HEK293 (cell line): ENCODE data around the gene OR10J4.

Experiments used
- CTCF ChIA-PET: fragments of 350-600 bp; formaldehyde crosslinking; extraction: SDS; loops from one replicate; lab custom pipeline; 2021; ENCODE audit warnings: antibody characterized with exemption; lab: Yijun Ruan, JAX
- POLR2A ChIA-PET: fragments of 300-600 bp; formaldehyde crosslinking; extraction: SDS; loops from one replicate; lab custom pipeline; 2020; ENCODE audit warnings: antibody characterized with exemption, inconsistent platforms; lab: Yijun Ruan, JAX
- H3K27ac ChIP-seq: fragments of 200-500 bp; sonication (Bioruptor generic); 2 replicates; pipeline ENCODE4 v1.5.1; 2014; ENCODE audit warnings: low read depth, low read length, control low read depth, inconsistent platforms; ENCODE audit errors: extremely low read depth
- H3K36me3 ChIP-seq, 2 experiments: fragments of 200-500 bp in 1 of 2; sonication (Bioruptor generic) in 1 of 2; 1 replicate in 1 of 2; 2 replicates in 1 of 2; pipeline ENCODE4 v1.5.1; 2014 to 2017; ENCODE audit warnings: inconsistent platforms in 2 of 2, low read length in 2 of 2; ENCODE audit not compliant: control insufficient read depth in 2 of 2, insufficient read depth in 1 of 2
- H3K4me1 ChIP-seq: fragments of 200-500 bp; sonication (Bioruptor generic); 2 replicates; pipeline ENCODE4 v1.5.1; 2014; ENCODE audit warnings: mild to moderate bottlenecking, low read length, inconsistent platforms; ENCODE audit not compliant: control insufficient read depth, insufficient read depth
- H3K4me3 ChIP-seq: 2 replicates; pipeline ENCODE4 v1.5.1; 2011; ENCODE audit warnings: low read depth, mild to moderate bottlenecking, control low read depth, low read length, moderate library complexity
- H3K9me3 ChIP-seq: fragments of 200-500 bp; sonication (Bioruptor generic); 2 replicates; pipeline ENCODE4 v1.5.1; 2014; ENCODE audit warnings: low read depth, low read length, inconsistent platforms; ENCODE audit not compliant: control insufficient read depth, insufficient read depth
- GFI1B ChIP-seq: fragments of 450-650 bp; formaldehyde crosslinking; IDR thresholded peaks from 2 replicates; pipeline ENCODE4 v1.5.1; 2016; ENCODE audit warnings: missing biosample characterization, missing genetic modification characterization
- HOXA7 ChIP-seq: sonication (generic); formaldehyde crosslinking; IDR thresholded peaks from 2 replicates; pipeline ENCODE4 v1.8.1; 2022; ENCODE audit warnings: missing genetic modification reagents, borderline replicate concordance
- KLF16 ChIP-seq: fragments of 450-650 bp; formaldehyde crosslinking; IDR thresholded peaks from 2 replicates; pipeline ENCODE4 v1.5.1; 2017; ENCODE audit warnings: missing biosample characterization, missing genetic modification characterization
- TRIM28 ChIP-seq: IDR thresholded peaks from 2 replicates; pipeline ENCODE4 v1.6.1; 2011; ENCODE audit warnings: low read length, control low read depth, borderline replicate concordance
- ZFHX2 ChIP-seq: fragments of 450-650 bp; formaldehyde crosslinking; conservative IDR thresholded peaks from 2 replicates; pipeline ENCODE4 v1.5.1; 2016; ENCODE audit warnings: missing biosample characterization, missing genetic modification characterization
- ZFP41 ChIP-seq: fragments of 450-650 bp; formaldehyde crosslinking; IDR thresholded peaks from 2 replicates; pipeline ENCODE4 v1.5.1; 2016; ENCODE audit warnings: missing biosample characterization, missing genetic modification characterization, borderline replicate concordance
- ZNF132 ChIP-seq: fragments of 450-650 bp; formaldehyde crosslinking; IDR thresholded peaks from 2 replicates; pipeline ENCODE4 v1.5.1; 2017; ENCODE audit warnings: missing biosample characterization, missing genetic modification characterization, borderline replicate concordance
- ZNF302 ChIP-seq: fragments of 450-650 bp; formaldehyde crosslinking; IDR thresholded peaks from 2 replicates; pipeline ENCODE4 v1.5.1; 2016; ENCODE audit warnings: missing biosample characterization, missing genetic modification characterization, low read depth
- ZNF514 ChIP-seq: fragments of 450-650 bp; formaldehyde crosslinking; IDR thresholded peaks from 2 replicates; pipeline ENCODE4 v1.5.1; 2016; ENCODE audit warnings: missing biosample characterization, missing genetic modification characterization
- ZNF521 ChIP-seq: fragments of 450-650 bp; formaldehyde crosslinking; IDR thresholded peaks from 2 replicates; pipeline ENCODE4 v1.5.1; 2017; ENCODE audit warnings: missing biosample characterization, mild to moderate bottlenecking, missing genetic modification characterization
- ZNF548 ChIP-seq: fragments of 450-650 bp; formaldehyde crosslinking; IDR thresholded peaks from 2 replicates; pipeline ENCODE4 v1.5.1; 2016; ENCODE audit warnings: missing biosample characterization, missing genetic modification characterization
- ZNF777 ChIP-seq: fragments of 450-650 bp; formaldehyde crosslinking; IDR thresholded peaks from 2 replicates; pipeline ENCODE4 v1.5.1; 2017; ENCODE audit warnings: missing biosample characterization, missing genetic modification characterization, borderline replicate concordance
- ZSCAN4 ChIP-seq: fragments of 450-650 bp; formaldehyde crosslinking; IDR thresholded peaks from 2 replicates; pipeline ENCODE4 v1.5.1; 2017; ENCODE audit warnings: missing biosample characterization, missing genetic modification characterization
- TF ChIP-seq, protein P1 (sequence below): IDR thresholded peaks from 2 replicates; pipeline ENCODE4 v1.6.1; 2011; ENCODE audit warnings: mild to moderate bottlenecking, low read depth, low read length, borderline replicate concordance
- TF ChIP-seq, protein P2 (sequence below): fragments of 450-650 bp; formaldehyde crosslinking; IDR thresholded peaks from 2 replicates; pipeline ENCODE4 v1.5.1; 2017; ENCODE audit warnings: missing biosample characterization, missing genetic modification characterization
- TF ChIP-seq, protein P3 (sequence below): fragments of 450-650 bp; IDR thresholded peaks from 2 replicates; pipeline ENCODE4 v1.5.1; 2018; ENCODE audit warnings: missing biosample characterization, mild to moderate bottlenecking, missing genetic modification characterization
- TF ChIP-seq, protein P4 (sequence below): fragments of 450-650 bp; formaldehyde crosslinking; IDR thresholded peaks from 2 replicates; pipeline ENCODE4 v1.5.1; 2017; ENCODE audit warnings: missing biosample characterization, missing genetic modification characterization
- TF ChIP-seq, protein P5 (sequence below): fragments of 450-650 bp; formaldehyde crosslinking; conservative IDR thresholded peaks from 2 replicates; pipeline ENCODE4 v1.5.1; 2016; ENCODE audit warnings: low read depth, missing biosample characterization, missing genetic modification characterization

OR10J4 gene

GRCh38 chr1:159408862-159409400 is 23.1 kb upstream of the OR10J4 start:
- no peak overlapping the region for H3K27ac ChIP-seq
- no peak overlapping the region for H3K4me3 ChIP-seq
- H3K4me1 ChIP-seq = no peaks in the 10 kb centered on the region
- H3K9me3 ChIP-seq = no peaks in the 10 kb centered on the region
- CTCF ChIA-PET = no interaction called here
- TF ChIP-seq ZSCAN4 (tag by site-specific recombination) = no peak
- TF ChIP-seq, all 188 proteins: peak for 0
- H3K36me3 ChIP-seq = no peaks in the 10 kb centered on the region
- POLR2A ChIA-PET = no interaction called here

DNA sequence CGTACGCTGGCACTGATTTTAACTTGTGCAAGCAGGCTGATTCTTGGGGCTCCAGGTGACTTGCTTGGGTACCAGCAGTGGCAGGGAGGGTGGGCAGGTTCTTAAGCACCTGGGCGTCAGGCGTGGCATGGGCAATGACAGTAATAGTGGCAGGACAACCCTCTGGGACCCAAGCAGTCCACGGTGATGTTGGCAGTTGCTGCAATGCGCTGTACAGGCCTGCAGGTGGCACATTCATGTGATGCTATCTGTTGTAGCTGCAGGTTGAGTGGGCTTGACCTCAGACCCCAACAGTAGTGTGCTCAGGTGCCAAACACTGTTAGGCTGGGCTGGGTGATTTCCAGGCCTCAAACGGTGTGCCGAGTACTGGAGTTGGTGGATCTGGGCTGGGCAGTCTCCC is 10.2 kb upstream of the OR10J4 start:
- CTCF ChIA-PET = interaction anchor here (0.6 kb wide), 1 partner anchor 43 kb away, joined by 3 read pairs; no protein-coding TSS in a partner anchor
- H3K9me3 ChIP-seq = no peaks in the 10 kb centered on the region
- H3K27ac ChIP-seq = no peak overlapping the region
- H3K4me1 ChIP-seq = no peaks in the 10 kb centered on the region
- no peaks in the 10 kb centered on the region for H3K36me3 ChIP-seq
- no peak overlapping the region for H3K4me3 ChIP-seq
- TF ChIP-seq, protein P1, sequence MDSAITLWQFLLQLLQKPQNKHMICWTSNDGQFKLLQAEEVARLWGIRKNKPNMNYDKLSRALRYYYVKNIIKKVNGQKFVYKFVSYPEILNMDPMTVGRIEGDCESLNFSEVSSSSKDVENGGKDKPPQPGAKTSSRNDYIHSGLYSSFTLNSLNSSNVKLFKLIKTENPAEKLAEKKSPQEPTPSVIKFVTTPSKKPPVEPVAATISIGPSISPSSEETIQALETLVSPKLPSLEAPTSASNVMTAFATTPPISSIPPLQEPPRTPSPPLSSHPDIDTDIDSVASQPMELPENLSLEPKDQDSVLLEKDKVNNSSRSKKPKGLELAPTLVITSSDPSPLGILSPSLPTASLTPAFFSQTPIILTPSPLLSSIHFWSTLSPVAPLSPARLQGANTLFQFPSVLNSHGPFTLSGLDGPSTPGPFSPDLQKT = no peak
- TF ChIP-seq HOXA7 (CRISPR knock-in tag) = no peak
- no peak for TF ChIP-seq GFI1B
- TF ChIP-seq ZNF514 (tag by site-specific recombination) = no peak
- no peak for TF ChIP-seq ZNF777 (tag by site-specific recombination)
- no peak for TF ChIP-seq ZNF132 (tag by site-specific recombination)
- TF ChIP-seq, protein P2, sequence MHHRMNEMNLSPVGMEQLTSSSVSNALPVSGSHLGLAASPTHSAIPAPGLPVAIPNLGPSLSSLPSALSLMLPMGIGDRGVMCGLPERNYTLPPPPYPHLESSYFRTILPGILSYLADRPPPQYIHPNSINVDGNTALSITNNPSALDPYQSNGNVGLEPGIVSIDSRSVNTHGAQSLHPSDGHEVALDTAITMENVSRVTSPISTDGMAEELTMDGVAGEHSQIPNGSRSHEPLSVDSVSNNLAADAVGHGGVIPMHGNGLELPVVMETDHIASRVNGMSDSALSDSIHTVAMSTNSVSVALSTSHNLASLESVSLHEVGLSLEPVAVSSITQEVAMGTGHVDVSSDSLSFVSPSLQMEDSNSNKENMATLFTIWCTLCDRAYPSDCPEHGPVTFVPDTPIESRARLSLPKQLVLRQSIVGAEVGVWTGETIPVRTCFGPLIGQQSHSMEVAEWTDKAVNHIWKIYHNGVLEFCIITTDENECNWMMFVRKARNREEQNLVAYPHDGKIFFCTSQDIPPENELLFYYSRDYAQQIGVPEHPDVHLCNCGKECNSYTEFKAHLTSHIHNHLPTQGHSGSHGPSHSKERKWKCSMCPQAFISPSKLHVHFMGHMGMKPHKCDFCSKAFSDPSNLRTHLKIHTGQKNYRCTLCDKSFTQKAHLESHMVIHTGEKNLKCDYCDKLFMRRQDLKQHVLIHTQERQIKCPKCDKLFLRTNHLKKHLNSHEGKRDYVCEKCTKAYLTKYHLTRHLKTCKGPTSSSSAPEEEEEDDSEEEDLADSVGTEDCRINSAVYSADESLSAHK (tag by site-specific recombination) = no peak
- POLR2A ChIA-PET = no interaction called here

DNA sequence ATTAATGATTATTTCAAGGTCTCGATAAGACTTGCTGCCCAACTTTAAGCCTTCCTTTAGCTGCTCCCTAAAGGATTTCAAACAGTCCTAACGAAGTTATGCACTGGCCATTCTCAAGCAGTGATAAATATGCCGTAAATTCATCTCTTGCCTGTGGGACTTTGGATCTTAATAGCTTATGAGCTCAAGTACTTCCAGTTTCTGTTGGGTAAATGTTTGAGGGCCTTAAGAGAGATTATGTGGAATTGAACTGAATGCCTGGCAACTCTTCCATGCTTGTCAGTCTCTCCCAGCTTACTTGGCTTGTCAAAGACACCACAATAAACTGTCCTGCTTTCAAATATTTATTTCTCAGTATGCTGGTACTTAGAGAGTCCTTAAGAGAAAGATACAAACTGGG is 3.5 kb upstream of the OR10J4 start:
- no peaks in the 10 kb centered on the region for H3K9me3 ChIP-seq
- H3K27ac ChIP-seq = no peak overlapping the region
- H3K36me3 ChIP-seq = no peaks in the 10 kb centered on the region
- CTCF ChIA-PET = interaction anchor here (0.6 kb wide), 1 partner anchor 1149 kb away, joined by 3 read pairs; no protein-coding TSS in a partner anchor
- H3K4me3 ChIP-seq = no peak overlapping the region
- POLR2A ChIA-PET = no interaction called here
- no peak for TF ChIP-seq ZFP41 (tag by site-specific recombination)
- TF ChIP-seq TRIM28 = no peak
- TF ChIP-seq, protein P3, sequence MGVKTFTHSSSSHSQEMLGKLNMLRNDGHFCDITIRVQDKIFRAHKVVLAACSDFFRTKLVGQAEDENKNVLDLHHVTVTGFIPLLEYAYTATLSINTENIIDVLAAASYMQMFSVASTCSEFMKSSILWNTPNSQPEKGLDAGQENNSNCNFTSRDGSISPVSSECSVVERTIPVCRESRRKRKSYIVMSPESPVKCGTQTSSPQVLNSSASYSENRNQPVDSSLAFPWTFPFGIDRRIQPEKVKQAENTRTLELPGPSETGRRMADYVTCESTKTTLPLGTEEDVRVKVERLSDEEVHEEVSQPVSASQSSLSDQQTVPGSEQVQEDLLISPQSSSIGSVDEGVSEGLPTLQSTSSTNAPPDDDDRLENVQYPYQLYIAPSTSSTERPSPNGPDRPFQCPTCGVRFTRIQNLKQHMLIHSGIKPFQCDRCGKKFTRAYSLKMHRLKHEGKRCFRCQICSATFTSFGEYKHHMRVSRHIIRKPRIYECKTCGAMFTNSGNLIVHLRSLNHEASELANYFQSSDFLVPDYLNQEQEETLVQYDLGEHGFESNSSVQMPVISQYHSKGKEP = no peak
- no peak for TF ChIP-seq KLF16 (tag by site-specific recombination)
- TF ChIP-seq, protein P4, sequence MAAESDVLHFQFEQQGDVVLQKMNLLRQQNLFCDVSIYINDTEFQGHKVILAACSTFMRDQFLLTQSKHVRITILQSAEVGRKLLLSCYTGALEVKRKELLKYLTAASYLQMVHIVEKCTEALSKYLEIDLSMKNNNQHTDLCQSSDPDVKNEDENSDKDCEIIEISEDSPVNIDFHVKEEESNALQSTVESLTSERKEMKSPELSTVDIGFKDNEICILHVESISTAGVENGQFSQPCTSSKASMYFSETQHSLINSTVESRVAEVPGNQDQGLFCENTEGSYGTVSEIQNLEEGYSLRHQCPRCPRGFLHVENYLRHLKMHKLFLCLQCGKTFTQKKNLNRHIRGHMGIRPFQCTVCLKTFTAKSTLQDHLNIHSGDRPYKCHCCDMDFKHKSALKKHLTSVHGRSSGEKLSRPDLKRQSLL (tag by site-specific recombination) = no peak
- TF ChIP-seq HOXA7 (CRISPR knock-in tag) = no peak
- no peak for TF ChIP-seq ZNF521 (tag by site-specific recombination)
- no peak for TF ChIP-seq ZNF548 (tag by site-specific recombination)
- TF ChIP-seq ZNF302 (tag by site-specific recombination) = no peak
- no peak for TF ChIP-seq ZFHX2 (tag by site-specific recombination)
- TF ChIP-seq, protein P5, sequence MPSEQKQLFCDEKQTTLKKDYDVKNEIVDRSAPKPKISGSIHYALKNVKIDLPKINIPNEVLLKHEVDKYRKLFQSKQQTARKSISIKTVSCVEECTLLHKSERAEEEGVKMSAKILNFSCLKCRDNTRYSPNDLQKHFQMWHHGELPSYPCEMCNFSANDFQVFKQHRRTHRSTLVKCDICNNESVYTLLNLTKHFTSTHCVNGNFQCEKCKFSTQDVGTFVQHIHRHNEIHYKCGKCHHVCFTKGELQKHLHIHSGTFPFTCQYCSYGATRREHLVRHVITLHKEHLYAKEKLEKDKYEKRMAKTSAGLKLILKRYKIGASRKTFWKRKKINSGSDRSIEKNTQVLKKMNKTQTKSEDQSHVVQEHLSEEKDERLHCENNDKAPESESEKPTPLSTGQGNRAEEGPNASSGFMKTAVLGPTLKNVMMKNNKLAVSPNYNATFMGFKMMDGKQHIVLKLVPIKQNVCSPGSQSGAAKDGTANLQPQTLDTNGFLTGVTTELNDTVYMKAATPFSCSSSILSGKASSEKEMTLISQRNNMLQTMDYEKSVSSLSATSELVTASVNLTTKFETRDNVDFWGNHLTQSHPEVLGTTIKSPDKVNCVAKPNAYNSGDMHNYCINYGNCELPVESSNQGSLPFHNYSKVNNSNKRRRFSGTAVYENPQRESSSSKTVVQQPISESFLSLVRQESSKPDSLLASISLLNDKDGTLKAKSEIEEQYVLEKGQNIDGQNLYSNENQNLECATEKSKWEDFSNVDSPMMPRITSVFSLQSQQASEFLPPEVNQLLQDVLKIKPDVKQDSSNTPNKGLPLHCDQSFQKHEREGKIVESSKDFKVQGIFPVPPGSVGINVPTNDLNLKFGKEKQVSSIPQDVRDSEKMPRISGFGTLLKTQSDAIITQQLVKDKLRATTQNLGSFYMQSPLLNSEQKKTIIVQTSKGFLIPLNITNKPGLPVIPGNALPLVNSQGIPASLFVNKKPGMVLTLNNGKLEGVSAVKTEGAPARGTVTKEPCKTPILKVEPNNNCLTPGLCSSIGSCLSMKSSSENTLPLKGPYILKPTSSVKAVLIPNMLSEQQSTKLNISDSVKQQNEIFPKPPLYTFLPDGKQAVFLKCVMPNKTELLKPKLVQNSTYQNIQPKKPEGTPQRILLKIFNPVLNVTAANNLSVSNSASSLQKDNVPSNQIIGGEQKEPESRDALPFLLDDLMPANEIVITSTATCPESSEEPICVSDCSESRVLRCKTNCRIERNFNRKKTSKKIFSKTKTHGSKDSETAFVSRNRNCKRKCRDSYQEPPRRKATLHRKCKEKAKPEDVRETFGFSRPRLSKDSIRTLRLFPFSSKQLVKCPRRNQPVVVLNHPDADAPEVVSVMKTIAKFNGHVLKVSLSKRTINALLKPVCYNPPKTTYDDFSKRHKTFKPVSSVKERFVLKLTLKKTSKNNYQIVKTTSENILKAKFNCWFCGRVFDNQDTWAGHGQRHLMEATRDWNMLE (tag by site-specific recombination) = no peak
- no peaks in the 10 kb centered on the region for H3K4me1 ChIP-seq
